GDM1 (cell line): ENCODE measurements around the gene PACRG.

ENCODE experiments used
- DNase-seq: peaks from one replicate; lab custom pipeline; 2025; lab: John Stamatoyannopoulos, UW

The PACRG gene

GRCh38 chr6:163008626-163009025, 280.9 kb downstream of the PACRG start:
- no peak for DNase-seq

GRCh38 chr6:163010145-163010544, 282.4 kb downstream of the PACRG start:
- DNase-seq: no peak

DNA sequence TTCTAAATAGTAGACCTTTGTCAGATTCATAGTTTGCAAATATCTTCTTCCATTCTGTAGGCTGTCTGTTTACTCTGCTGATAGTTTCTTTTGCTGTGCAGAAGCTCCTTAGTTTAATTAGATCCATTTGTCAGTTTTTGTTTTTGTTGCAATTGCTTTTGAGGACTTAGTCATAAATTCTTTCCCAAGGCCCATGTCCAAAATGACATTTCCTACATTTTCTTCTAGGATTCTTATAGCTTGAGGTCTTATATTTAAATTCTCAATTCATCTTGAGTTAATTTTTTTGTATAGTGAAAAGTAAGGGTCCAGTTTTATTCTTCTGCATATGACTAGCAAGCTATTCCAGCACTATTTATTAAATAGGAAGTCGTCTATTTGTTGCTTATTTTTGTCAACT, 287.0 kb downstream of the PACRG start:
- DNase-seq: no peak

DNA sequence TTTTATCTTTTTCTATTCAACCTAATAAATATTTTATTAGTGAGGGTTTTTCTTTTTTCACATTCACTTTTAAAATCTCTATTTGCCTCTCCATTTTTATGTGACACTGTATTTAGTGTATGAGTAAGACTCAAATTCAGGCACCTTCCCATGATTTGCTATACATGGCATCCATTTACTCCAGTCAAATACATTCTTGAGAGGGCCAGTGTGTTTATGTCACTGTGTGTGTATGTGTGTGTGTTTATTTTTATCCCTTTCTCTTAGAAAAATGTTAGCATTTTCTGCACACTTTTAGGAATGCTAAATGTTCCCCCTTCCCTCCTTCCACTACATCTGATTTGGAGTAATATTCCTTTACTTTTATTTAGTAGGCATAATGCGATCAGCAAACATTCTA, 290.0 kb downstream of the PACRG start:
- no peak for DNase-seq

DNA sequence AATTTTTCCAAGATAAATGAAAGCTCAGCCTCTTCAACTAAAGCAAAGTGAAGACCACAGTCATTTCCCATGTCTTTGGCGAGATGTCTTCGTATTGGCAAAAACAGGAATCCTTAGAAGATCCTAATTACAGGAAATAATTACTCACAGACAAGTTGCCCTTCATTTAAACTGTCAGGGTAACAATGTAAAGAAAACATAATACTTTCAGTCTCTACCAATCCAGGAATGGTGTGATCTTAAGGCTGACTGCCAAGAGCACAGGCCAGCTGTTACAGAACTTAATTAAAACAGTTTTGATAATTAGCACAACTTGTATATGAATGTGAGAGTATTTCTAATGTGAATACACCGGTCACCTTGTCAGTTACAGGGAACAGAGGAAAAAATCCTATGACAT, 292.2 kb downstream of the PACRG start:
- no peak for DNase-seq

DNA sequence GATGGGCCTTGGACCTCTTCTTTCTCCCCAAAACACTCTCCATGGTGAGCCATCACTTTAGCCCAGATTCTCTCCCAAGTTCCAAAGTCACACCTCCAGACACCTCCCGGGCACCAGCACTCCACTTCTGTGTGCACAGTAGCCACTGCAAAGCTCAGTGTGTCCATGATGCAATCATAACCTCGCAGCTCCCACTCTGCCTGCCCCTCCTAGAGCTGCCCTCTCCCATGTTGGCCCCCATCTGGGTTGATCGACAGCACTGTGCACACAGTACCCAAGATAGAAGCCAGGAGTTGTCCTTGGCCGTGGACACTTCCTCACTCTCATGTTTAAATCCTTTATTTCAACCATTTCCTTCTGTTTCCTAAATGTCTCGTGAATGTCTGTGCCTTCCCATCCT, 293.3 kb downstream of the PACRG start:
- DNase-seq: no peak

GRCh38 chr6:163023700-163024099, 295.9 kb downstream of the PACRG start:
- no peak for DNase-seq

DNA sequence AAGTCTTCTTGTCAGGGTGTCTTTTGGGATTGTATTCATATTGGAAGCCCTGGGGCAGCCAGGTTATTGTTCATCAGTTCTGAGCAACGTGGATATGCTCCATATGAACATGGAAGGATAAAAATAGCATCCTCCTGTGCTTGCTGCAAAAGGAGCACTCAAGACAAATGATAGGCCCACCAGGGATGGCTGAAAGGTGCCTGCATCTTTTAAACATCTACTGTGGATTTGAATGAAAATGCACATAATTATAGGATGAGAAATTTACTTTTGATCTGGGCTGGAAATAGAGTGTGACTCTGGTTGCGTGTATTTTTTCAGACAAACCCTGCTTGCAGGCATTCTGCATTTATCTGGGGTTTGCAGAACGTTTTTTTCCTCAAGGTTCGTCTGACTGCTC, 299.1 kb downstream of the PACRG start:
- DNase-seq: no peak

- DNase-seq: no peak
These were observed 303.2 kb downstream of the PACRG start for GRCh38 chr6:163030980-163031379.

- DNase-seq: no peak
These were observed 304.2 kb downstream of the PACRG start for GRCh38 chr6:163031931-163032330.

DNA sequence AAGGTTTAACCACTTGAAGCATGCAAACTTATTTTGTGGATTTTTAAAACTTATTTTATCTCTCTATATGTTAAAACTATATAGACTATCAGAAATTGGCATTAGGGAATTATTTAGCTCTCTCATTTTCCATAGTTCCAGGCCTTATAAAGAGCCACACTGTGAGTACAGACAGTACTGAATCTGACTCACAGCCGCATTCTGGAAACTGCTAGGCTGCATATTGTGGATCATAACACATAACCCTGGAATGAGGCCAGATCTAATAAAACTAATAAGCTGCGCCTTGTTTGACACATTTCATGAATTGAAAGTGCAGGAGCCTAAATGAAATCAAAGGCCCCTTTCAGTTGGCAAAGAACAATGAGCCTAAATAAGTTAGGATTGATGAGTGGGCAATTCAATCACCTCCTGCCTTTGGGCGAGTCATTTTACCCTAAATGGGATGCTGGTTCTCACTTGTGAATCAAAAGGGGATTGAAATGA, 308.4 kb downstream of the PACRG start:
- DNase-seq: no peak

DNA sequence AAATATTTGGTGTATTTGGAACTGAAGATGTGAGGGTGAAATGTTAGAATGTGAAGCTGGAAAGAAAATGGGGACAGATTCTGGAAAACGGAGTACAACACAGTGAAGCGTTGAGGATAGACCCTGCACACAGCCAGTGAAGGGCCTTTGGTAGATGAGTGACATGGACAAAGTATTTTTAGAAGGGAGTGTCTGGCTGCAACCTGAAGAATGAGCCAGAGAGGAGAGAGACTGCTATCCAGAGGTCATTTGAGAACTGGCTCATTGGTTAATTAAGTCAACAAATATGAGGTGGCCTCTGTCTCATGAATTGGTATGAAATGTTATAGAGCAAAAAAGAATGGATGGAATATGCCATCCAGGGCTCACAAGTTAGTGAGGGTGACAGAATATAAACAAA, 310.5 kb downstream of the PACRG start:
- DNase-seq: no peak

GRCh38 chr6:163048345-163048744, 320.6 kb downstream of the PACRG start:
- no peak for DNase-seq

GRCh38 chr6:163053667-163054344, 326.0 kb downstream of the PACRG start:
- no peak for DNase-seq

- DNase-seq: no peak
These were observed 326.9 kb downstream of the PACRG start for GRCh38 chr6:163054641-163055040.

DNA sequence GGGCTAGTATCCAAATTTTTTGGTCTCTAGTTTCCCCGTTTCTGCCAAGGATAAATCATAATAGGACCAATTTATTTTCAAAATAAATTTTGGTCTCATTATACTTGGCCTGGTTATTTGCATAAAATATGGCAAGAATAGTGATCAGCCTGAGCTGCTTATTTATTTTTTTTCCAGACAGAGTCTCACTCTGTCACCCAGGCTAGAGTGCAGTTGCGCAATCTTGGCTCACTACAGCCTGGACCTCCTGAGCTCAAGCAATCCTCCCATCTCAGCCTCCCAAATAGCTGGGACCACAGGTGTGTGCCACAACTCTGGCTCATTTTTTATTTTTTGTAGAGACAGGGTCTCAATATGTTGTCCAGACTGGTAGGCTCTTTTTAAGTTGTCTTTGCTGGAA, 329.5 kb downstream of the PACRG start:
- DNase-seq: no peak

DNA sequence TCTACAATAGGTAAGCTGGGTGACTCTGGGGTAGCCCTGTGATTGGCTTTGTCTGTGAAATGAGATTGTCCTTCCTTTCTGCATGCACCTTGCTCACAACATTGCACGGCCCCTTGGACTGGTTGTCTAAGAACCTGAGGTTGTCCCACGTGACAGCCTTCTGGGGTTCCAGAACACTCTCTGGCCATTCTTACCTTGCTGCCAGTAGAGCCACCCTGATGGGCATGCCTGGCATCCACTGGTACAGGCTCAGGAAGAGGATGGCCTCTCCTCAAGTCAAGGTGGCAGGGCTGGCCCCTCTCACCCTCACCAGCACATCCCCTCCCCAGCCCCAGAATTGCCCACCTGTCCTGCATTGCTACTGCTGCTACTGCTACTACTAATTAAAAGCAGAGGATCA, 335.0 kb downstream of the PACRG start:
- DNase-seq: no peak

DNA sequence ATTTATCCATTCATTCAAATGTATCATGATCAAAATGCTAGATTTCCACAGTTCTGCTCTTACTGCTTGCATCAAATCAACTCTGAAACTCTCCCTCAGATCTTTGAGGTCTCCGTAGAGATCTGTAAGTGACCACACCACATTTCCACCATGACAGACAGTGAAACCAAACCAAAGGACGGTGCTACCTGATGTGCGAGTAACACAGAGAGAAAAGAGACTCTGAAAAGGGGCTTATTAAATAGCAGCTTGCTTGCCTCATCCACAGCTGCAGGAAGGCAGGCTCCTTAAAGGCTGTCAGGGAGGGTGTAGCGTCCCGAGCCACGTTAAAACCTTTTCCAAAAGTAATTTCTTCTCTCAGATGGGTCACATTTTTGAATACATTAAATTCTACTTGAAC, 335.8 kb downstream of the PACRG start:
- DNase-seq: no peak

GRCh38 chr6:163064397-163064796, 336.6 kb downstream of the PACRG start:
- DNase-seq: no peak

DNA sequence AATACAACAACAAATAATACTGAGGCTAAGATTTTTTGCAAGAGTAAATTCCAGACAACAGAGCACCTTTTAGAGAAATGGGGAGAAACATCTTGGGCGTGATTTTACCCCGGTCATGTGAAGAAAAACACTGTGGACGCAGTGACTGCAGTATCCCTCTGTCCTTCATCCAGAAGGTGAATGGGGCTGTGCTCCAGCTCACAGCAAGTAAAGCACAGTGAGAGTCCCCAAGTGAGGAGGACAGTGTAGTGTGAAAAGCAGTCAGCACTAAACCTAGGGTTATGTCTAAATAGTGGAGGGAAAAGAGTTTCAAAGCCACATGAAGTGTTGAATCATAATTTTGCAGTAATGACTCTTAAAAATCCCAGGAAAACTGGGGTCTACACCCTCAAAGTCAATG, 338.4 kb downstream of the PACRG start:
- DNase-seq: no peak

- DNase-seq: no peak
These were observed 349.4 kb downstream of the PACRG start for GRCh38 chr6:163077134-163077533.

DNA sequence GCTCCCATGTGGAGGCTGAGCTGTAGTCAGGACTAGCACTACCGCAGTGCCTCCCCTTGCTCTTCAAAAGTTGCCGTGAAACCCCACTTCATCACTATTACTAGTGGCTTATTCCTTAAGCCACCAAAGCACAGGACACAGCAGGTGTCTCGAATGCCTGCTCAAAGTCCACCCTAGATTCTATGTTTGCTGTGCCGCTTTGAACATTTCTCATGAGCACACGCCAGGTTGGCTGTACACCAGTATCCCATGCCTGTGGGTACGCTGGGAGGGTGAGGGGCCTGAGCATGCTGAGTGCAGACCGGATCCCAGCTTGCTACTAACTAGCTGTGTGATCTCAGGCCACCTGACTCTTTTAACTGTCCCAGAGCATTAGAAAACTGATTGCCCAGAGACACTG, 350.9 kb downstream of the PACRG start:
- no peak for DNase-seq

DNA sequence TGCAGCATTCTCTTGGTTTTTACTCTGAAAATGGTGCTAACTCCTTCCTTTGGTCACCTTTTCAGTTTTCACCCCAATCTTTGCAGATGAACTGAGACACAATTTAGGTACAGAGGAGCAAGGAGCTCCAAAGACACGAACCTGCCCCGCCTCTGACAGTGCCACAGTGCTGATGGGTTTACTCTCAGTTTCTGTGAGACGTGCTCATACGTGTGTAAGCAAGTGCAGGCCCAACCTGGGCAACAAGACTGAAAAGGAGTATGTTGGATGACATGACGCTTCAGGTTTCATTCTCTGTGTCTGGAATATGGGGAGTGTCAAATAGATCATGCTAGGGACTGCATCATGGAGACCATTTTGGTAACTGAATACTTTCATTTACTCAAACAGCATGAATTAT, 352.5 kb downstream of the PACRG start:
- DNase-seq: no peak

DNA sequence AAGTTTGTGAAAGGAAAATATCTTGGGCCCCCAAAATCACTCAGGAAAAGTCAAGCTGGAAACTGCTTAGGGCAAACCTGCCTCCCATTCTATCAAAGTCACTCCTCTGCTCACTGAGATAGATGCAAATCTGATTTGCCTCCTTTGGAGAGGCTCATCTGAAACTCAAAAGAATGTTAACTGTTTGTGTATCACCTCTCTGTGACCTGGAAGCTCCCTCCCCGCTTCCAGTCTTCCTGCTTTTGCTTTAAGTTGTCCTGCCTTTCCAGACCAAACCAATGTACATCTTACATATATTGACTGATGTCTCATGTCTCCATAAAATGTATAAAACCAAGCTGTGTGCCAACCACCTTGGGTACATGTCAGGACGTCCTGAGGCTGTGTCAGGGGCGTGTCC, 355.4 kb downstream of the PACRG start:
- DNase-seq: no peak

DNA sequence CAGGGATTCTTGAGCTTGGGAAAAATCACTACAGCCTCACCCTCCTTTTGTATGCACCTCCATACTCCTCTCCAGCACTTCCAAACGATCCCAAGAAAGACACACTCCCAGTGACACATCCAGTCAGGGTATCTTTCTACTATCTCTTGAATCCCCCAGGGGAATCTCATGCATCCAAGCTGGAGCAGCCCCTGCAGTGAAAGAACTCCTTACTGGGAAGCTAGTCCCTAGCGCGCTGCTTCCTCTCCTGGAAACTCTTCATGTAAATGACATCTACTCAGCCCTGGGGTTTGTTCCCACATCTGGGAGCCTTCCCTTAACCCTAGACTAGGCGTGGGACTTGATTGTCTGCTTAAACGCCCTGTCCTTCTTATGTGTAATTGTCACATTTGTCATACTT, 357.7 kb downstream of the PACRG start:
- no peak for DNase-seq
